SKM-1 (cell line): ENCODE measurements around the gene AKT3.

ENCODE experiments used
- DNase-seq: peaks from one replicate; lab custom pipeline; 2025; ENCODE audit not compliant: unreplicated experiment; lab: John Stamatoyannopoulos, UW

Gene AKT3

GRCh38 chr1:243438815-243439214, 411.2 kb downstream of the AKT3 start:
- no peak for DNase-seq
